ENCODE measurements around the gene ZNF148.

DNA sequence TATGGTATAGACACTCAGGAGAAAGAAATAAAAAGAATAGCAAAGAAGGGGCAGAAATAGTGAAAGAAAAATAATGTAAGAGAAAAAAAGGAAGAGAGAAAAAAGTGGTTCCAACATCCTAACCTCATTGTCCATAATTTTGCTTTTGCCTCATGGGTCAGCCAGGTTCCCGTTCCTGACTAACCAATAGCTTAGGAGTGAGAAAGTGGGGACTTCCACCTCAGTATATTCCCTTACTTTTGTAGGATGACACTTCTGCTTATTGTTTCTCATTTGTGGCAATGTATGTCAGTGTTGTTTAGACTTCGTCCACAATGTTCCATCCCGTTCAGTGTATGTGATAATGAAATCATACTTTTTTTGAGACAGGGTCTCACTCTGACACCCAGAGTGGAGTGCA lies 153.3 kb downstream of the ZNF148 start:
- no peak for TF ChIP-seq POLR2A (IDR thresholded peaks at IDR 0.05)
- no peak for TF ChIP-seq CTCF (IDR thresholded peaks at IDR 0.05)
